Epidermal melanocyte (primary cell): ENCODE data around the gene LPCAT3.

Experiments used
- DNase-seq: peaks from one replicate; pipeline ENCODE4 v3.0.0; 2011; ENCODE audit warnings: low spot score; ENCODE audit not compliant: insufficient read length

The LPCAT3 gene

GRCh38 chr12:6998715-6999451 is 19.4 kb downstream of the LPCAT3 start:
- DNase-seq, result no peak

GRCh38 chr12:6996040-6996441 is 22.2 kb downstream of the LPCAT3 start:
- peak; percentile 26 for DNase-seq

DNA sequence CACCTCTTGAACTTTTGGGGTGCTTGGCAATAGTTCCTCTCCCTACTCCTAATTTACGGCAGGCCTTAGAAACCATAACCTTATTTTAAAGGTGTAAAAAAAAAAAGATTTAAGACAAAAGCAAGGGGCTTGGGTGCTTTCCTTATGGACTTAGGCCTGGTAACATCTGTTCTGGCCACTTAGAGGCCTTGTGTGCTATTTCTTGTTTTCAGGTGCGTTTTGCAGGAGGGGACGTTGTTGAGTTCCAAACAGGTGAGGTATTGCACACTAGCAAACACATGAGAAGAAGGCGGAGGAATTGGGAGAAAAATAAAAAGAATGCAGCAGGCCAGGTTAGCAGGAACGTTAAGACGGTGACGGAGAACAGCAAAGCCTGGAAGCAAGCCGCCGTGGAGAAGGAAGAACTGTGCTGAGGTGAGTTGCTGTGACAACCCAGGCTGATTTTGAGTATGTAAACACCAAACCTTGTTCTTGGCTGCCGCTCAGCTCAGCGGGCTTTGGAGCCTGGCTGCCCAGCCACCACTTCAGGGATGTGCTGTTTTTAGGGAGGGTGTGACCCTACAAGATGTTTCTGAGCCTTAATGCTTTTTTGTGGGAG is 30.2 kb downstream of the LPCAT3 start:
- no peak for DNase-seq

DNA sequence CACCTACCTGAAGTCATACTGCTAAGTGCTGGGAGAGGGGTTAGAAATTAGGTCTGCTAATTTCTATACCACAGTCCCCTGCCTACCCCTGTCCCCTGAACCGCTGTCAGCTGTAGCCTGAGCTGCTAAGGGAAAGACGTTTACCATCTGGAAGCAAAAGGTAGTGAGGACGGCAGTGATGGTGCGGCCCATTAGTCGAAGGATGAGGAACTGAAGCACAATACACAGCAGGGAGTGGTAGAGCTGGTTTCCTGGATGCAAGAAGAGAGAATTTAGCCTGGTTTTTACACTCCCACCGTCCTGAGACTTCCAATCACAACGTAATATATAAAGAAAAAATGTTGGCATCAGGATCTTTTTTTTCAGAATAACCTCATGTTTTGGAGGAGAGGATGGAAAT is 35.7 kb downstream of the LPCAT3 start:
- DNase-seq, result no peak

GRCh38 chr12:6981152-6982052 is 36.9 kb downstream of the LPCAT3 start:
- no peak for DNase-seq

DNA sequence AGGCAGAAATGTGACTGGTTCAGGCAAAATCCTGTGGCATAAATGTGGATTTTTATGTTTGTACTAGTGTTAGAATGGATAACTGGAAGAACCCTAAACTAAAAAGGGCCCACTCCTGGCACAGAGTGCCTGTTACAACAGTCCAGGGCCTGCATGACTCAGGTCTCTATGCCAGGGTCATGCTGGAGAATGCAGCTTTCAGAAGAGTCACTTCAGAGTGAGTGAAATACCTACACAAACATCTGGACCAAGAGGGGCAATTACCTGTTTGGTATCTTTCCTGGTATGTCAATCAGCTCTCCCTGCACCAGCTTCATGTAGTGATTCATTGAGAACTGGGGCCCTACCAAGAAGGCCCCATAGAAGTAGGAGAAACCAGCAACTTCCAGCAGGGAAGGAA is 37.5 kb downstream of the LPCAT3 start:
- no peak for DNase-seq

GRCh38 chr12:6980075-6980474 is 38.2 kb downstream of the LPCAT3 start:
- no peak for DNase-seq

GRCh38 chr12:6979453-6979852 is 38.8 kb downstream of the LPCAT3 start:
- no peak for DNase-seq

DNA sequence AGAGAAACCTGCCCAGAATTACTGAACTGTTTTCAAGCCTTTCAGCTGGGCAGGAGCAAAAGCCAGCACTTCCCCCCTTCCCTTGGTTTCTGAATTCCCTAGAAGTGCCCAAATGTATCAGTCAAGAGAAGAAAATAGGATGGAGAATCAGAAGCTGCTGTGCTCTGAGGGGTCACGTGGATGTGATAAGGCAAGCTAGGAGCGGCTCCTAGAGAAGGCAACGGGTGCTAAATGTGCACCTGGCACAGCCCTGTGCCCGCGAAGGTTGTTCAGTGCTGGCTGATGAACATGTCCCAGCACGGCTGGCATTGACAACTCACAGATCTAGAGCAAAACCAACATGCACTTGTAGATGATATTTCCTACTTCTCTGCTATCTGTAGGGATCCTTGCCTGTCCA is 39.3 kb downstream of the LPCAT3 start:
- DNase-seq, result no peak

DNA sequence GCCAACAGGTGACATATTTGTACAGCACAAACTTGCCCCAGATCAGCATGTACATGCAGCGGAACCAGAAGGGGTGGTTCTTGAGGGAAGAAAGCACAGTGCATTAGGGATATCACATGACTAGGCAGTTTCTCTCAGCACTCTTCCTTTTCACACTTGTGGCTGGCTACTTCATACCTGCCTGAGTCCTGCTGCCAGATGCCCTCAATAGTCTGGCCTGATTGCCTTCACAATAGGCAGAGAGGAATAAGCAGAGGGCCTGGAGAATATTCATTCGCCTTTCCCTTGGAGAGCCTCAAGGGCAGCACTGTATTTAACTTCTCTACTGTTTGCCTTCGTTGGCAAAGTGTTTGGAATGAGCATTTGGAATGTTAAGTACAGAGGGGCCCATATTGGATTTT is 39.7 kb downstream of the LPCAT3 start:
- DNase-seq, result no peak

DNA sequence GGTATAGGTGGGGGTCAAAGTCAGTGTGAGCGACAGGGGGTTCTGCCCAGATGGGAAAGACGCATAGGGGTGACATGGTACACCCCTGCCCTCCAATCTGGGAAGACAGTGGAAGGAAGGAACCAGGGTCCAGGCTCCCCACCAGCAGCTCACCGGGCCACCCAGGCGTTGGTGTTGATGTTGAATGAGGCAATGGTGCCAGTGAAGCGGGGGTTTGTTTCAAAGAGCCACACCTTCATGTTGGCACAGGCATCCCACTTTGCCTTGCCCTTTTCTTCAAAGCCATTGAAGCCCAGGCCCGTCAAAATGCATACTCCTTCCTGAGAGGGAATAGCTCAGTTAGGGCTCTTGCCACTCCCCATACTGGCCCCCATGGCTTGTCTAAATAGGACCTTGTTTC is 40.1 kb downstream of the LPCAT3 start:
- no peak for DNase-seq

- DNase-seq, result no peak
These were observed 40.6 kb downstream of the LPCAT3 start for GRCh38 chr12:6977653-6978052.

GRCh38 chr12:6975297-6976032 is 42.8 kb downstream of the LPCAT3 start:
- no peak for DNase-seq

DNA sequence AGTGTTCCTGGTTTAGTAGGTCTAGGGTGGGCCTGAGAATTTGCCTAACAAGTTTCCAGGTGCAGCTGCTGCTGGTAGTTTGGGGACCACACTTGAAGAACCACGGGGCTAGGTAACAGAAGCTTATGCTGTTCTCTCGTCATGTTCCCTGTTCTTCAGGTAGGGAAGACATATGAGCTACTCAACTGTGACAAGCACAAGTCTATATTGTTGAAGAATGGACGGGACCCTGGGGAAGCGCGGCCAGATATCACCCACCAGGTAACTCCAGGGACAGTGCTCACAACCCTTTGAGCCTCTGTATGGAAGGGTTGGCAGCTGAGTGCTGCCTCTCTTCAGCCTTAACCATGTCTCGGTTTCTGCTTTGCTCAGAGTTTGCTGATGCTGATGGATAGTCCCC is 44.1 kb downstream of the LPCAT3 start:
- no peak for DNase-seq

DNA sequence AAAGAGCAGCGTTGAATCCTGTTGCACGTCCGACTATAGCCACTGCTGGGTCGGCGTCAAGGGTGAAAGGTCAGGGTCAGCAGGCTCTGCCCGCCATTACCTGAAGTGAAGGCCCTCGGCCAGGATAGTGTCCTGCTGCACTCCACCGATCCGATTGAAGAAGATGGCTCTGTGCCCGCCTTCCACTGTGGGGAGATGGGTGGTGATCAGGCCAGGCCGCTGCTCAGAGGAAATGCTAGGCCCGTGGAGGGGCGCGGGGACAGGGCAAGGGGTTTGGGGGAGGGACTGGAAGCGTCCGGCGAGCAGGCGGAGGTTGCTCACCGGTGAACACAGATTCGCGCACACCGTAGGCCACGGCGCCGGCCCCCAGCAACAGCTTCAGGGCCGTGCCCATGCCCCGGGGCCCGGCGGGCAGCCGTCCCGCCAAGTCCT is 48.2 kb downstream of the LPCAT3 start:
- DNase-seq, result no peak

- DNase-seq, result no peak
These were observed 49.9 kb downstream of the LPCAT3 start for GRCh38 chr12:6968426-6968825.

DNA sequence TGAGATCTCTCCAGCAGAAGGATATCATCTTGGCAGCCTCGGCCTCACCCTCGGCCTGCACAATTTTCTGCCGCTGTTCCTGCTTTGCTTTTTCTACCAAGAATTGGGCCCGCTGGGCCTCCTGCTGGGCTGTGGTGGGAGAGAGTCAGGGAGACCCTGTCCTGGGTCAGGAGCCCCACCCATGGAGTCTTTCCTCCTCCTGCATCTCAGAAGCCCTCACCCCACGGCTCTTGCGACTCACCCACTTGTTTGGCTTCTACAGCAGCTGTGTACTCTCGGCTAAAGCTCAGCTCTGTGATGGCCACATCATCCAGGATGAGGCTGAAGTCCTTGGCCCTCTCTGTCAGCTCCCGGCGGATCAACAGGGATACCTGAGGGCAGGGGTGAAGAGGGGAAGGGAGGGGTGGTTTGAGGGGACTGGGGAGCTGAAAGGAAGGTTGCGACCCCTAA is 50.6 kb downstream of the LPCAT3 start:
- no peak for DNase-seq

- no peak for DNase-seq
These were observed 51.9 kb downstream of the LPCAT3 start for GRCh38 chr12:6966351-6966750.

GRCh38 chr12:6965714-6966113 is 52.6 kb downstream of the LPCAT3 start:
- DNase-seq, result no peak

- DNase-seq, result peak; percentile 79
These were observed 53.1 kb downstream of the LPCAT3 start for GRCh38 chr12:6965026-6965661.

GRCh38 chr12:6964605-6965025 is 53.7 kb downstream of the LPCAT3 start:
- no peak for DNase-seq
